Stimulated activated CD4-positive, alpha-beta T cell treated with anti-CD3 and anti-CD28 coated beads, Interleukin-1b, Interleukin-23, amount 100 ng/mL, for 1 hour (primary cell): ENCODE results near the gene FOXK1.
"Not testable (repeated sequence)": the region's sequence is repeated elsewhere in the genome, so short reads cannot be mapped to it uniquely, and the experiment has no call there.

ENCODE experiments used
- DNase-seq, 2 donors: peaks; one replicate each; pipeline ENCODE4 v3.0.0-alpha.2; 2020; ENCODE audit warnings: low read depth in 2 of 2

Gene FOXK1

GRCh38 chr7:4667776-4668509 lies 14.2 kb upstream of the FOXK1 start:
- DNase-seq: no peak

DNA sequence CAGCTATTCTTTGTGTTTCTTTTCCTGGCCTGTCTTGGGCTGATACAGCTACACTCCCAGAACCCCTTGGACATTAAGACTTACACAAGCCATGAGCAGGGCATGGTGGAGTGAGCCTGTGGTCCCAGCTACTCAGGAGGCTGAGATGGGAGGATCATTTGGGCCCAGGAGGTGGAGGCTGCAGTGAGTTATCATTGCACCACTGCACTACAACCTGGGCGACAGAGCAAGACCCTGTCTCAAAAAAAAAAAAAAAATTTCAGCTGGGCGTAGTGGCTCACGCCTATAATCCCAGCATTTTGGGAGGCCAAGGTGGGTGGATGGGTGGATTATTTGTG lies 13.6 kb upstream of the FOXK1 start:
- DNase-seq: no peak

- no peak for DNase-seq
Measured at GRCh38 chr7:4670791-4671190, 11.3 kb upstream of the FOXK1 start.

DNA sequence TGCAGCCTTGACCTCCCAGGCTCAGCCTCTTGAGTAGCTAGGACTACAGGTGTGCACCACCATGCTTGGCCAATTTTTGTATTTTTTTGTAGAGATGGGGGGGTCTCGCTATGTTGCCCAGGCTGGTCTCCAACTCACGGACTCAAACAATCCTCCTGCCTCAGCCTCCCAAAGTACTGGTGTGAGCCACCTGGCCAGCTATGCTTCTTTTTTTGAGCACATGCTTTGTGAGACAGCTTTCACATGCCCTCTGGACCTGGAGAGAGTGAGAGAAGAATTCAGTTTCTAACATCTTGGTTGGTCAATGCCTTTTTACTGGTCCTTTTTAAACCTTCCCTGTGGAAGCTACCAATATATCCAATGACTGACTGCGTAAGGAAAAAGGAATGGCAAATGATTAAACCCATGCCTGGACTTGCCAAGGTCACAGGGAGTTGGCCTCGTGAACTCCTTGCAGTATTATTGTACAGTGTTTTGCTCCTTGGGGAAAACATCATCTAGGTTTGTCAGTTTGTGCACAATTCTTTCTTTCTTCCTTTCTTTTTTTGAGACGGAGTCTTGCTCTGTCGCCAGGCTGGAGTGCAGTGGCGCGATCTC lies 6.2 kb upstream of the FOXK1 start:
- DNase-seq: no peak

DNA sequence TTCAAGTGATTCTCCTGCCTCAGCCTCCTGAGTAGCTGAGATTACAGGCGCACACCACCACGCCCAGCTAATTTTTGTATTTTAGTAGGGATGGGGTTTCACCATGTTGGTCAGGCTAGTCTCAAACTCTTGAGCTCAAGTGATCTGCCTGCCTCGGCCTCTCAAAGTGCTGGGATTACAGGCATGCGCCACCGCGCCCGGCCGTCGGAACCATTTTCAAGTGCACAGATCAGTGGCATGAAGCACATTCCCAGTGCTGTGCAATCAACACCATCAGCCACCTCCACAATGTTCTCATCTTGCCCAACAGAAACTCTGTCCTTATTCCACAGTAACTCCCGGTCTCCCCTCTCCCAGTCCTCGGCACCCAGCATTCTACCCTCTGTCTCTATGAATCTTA lies 4.6 kb upstream of the FOXK1 start:
- DNase-seq: not testable (repeated sequence)

DNA sequence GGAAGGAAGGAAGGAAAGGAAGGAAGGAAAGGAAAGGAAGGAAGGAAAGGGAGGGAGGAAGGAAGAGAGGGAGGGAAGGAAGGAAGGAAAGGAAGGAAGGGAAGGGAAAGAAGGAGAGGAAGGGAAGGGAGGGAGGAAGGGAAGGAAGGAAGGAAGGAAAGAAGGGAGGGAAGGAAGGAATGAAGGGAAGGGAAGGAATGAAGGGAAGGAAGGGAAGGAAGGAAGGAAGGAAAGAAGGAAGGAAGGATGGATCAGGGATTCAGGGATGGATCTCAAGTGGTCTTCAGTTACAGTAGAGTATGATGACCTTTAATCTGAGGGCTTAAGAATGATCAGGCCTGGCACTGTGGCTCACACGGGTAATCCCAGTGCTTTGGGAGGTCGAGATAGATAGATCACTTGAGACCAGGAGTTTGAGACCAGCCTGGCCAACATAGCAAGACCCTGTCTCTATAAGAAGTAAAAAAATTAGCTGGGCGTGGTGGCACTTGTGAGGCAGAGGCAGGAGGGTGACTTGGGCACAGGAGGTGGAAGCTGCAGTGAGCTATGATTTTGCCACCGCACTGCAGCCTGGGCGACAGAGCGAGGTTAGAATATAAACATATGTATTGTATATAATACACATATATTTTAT lies 760 bp upstream of the FOXK1 start:
- DNase-seq: no peak

DNA sequence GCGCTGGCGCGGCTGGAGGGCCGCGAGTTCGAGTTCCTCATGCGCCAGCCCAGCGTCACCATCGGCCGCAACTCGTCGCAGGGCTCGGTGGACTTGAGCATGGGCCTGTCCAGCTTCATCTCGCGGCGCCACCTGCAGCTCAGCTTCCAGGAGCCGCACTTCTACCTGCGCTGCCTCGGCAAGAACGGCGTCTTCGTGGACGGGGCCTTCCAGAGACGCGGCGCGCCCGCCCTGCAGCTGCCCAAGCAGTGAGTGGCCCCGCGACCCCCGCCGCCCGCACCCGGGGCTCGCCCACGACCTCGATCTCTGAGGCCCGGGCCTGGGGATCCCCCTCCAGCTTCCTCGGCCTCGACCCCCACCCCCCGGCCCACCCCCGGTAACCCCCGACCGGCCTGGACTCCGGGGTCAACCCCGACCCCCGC lies 537 bp downstream of the FOXK1 start:
- no peak for DNase-seq

DNA sequence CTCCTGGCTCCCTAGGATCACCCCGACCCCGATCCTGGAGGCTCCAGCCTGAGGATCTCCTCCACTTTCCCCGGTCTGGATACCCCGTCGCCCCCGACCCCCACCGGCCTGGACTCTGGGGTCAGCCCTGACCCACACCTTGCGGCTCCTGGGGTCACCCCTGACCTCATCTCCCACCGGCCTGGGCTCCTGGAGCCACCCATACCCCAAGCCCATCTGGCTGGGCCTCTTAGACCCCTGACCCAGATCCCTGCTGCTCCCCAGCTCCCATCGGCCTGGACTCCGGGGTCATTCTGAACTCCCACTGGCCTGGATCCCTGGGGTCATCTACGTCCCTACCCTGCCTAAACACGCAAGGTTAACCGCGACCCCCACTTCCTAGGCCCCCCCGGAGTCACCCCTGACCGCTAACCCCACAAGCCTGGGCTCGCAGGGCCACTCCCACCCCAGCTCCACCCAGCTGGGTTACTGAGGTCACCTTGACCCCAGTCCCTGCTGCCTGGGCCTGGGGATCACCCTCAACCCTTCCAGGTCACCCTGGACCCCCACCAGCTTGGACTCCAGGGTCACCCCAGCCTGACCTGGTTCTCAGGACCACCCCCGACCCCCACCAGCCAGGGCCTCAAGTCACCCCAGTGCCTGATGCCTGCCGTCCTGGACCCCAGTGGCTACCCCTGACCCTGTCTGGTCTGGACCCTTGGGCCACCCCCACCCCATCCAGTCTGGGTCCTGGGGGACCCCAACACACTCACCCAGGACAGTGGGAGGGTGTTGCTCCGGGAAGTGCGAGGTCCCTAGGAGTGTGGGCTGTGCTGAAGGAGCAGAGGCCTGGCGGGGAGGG lies 1.2 kb downstream of the FOXK1 start:
- DNase-seq: no peak

GRCh38 chr7:4683884-4684565 lies 1.9 kb downstream of the FOXK1 start:
- DNase-seq: no peak

DNA sequence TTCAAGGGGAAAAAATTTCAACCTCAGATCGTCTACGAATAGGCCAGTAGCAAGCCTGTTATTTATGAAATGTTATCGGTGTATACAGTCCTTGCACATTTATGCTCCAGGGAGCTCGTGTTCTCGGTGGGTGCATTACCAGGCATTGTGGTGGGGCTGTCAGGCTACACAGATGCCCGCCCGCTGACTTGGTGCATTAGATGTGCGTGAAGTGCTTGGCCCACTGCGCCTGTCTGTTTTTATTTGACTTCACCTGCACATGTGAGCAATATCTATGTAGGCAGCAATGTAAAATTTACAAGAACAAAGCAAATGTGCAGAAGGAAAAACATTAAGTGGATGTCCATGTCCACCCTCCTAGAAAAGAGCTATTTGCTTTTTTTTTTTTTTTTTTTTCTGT lies 2.8 kb downstream of the FOXK1 start:
- no peak for DNase-seq

DNA sequence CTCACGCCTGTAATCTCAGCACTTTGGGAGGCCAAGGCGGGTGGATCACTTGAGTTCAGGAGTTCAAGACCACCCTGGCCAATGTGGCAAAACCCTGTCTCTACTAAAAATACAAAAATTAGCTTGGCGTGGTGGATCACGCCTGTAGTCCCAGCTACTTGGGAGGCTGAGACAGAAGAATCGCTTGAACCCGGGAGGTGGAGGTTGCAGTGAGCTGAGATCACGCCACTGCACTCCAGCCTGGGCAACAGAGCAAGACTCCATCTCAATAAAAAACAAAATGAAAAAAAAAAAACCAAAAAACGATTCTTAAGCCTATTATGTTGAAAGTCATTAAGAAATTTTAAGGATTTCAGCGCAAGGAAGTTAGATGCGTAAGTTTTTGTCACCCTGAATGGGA lies 3.6 kb downstream of the FOXK1 start:
- not testable (repeated sequence) for DNase-seq

DNA sequence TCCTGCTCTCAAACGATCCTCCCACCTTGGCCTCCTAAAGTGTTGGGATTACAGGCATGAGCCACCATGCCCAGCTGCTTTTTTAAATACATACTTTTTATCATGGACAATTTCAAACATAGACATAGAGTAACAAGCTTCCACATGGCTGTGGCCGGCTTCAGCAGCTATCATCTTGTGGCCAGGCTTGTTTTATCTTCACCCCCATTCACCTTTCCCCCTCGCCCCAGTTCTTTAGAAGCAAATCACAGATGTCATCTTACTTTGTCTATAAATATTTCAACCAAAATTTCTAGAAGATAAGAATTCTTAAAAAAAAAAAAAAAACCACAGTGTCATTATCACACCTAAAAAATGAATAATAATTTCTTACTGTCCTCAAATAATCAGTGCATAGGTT lies 5.9 kb downstream of the FOXK1 start:
- no peak for DNase-seq

DNA sequence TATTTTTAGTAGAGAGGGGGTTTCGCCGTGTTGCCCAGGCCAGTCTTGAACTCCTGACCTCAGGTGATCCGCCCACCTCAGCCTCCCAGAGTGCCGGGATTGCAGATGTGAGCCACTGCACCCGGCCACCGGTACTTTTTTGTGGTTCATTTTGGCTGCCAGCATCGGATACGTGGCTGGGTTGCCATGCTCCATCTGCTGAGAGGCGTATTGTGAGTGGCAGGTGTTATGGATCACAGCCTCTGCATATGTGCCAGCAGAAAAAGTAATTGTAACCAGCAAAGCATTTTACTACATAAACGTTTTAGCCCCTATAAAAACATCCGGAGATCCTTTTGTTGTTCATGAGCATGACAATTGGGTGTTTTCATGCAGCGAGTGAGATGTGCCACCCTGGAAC lies 7.1 kb downstream of the FOXK1 start:
- no peak for DNase-seq

GRCh38 chr7:4689668-4690067 lies 7.6 kb downstream of the FOXK1 start:
- DNase-seq: no peak

- DNase-seq: no peak
Measured at GRCh38 chr7:4690953-4691856, 9.1 kb downstream of the FOXK1 start.

- no peak for DNase-seq
Measured at GRCh38 chr7:4692055-4692454, 10.0 kb downstream of the FOXK1 start.

- not testable (repeated sequence) for DNase-seq
Measured at GRCh38 chr7:4692622-4693021, 10.5 kb downstream of the FOXK1 start.

DNA sequence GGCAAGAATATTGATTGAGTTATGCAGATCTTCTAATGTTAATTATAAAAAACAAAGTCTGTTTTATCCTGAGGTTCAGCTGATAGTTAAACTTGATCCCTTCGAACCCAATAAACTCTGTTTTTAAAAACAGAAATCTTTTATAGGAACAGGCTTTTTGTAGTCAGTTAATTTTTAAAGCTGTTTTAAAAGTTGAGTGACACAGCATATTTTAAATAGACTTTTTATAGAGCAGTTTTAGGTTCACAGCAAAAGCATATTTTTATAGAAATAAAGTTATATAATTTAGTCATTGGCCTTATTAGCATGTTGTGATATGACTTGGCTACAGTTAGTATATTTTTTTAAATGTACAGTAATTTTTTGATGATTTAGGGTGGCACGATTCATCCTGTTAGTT lies 11.1 kb downstream of the FOXK1 start:
- DNase-seq: no peak

GRCh38 chr7:4693749-4694148 lies 11.7 kb downstream of the FOXK1 start:
- no peak for DNase-seq

DNA sequence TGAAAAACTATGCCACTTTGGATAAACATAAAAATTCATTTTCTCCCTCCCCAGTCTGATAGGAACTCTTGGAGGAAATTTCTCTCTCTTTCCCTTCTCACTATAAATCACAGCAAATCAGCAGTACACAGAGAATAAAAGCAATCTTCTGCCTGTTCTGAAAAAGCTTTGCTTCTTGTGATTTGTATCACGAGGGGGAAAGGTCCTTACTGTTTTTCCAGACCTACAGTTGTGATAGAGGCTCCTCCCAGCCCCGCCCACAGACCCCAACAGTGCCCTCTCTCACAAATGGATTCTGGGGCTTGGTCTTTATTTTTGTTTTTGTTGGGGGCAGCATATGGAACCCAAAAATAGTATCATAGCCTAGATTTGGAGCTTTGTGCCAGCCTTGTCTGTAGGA lies 12.2 kb downstream of the FOXK1 start:
- no peak for DNase-seq
